ENCODE results near the gene EDDM3A. TPM values are rescaled to one million over a fixed set of nuclear protein-coding genes. Genes with fewer than 3 reads are reported as not detected.

EDDM3A gene
- polyA plus RNA-seq, 2 of the 4 experiments (the other 2 are of a cell fraction) = not detected

GRCh38 chr14:20726531-20726930 lies 19.2 kb upstream of the EDDM3A start (continued):
- TF ChIP-seq ESRRA (IDR thresholded peaks at IDR 0.05; ENCODE audit: borderline replicate concordance, low read length) = no peak

- DNase-seq (ENCODE audit: low read depth in 1 of 2, low spot score in 1 of 2) = no peak
- H3K4me3 ChIP-seq = no peak overlapping the region
- WGBS (ENCODE audit: missing lambda C conversion rate) = 13% methylated on average over 6 of the region's 6 CpGs
- no peaks in the 10 kb centered on the region for H3K9me3 ChIP-seq
- FAIRE-seq = no peak
- CTCF ChIA-PET = interaction anchor here (0.7 to 2.7 kb wide), 4 partner anchors 13 to 143 kb away, joined by 3 to 8 read pairs (median 4); no protein-coding TSS in a partner anchor
- no peaks in the 10 kb centered on the region for H3K4me1 ChIP-seq
- POLR2A ChIA-PET = no interaction called here
- TF ChIP-seq MYC (IDR thresholded peaks at IDR 0.05; ENCODE audit: borderline replicate concordance, low read length) (no peak), USF2 (IDR thresholded peaks at IDR 0.05) (no peak), SREBF2 (IDR thresholded peaks at IDR 0.05) (no peak), ZNF302 (CRISPR knock-in tag; IDR thresholded peaks at IDR 0.05) (no peak), NR3C1 (IDR thresholded peaks at IDR 0.05) (no peak), CBX2 (IDR thresholded peaks at IDR 0.05; ENCODE audit: borderline replicate concordance, low read depth) (no peak), RFX5 (IDR thresholded peaks at IDR 0.05) (no peak), POLR2AphosphoS2 (conservative IDR thresholded peaks at IDR 0.05; ENCODE audit: low read length) (no peak), EHF (CRISPR knock-in tag; IDR thresholded peaks at IDR 0.05) (no peak), HOXB13 (CRISPR knock-in tag; IDR thresholded peaks at IDR 0.05; ENCODE audit: low read depth) (no peak), ATOH8 (CRISPR knock-in tag; IDR thresholded peaks at IDR 0.05; ENCODE audit: low read depth) (no peak), RAD21 (conservative IDR thresholded peaks at IDR 0.05 in 1 of 2, IDR thresholded peaks at IDR 0.05 in 1 of 2) (no peak), RCOR1 (IDR thresholded peaks at IDR 0.05; ENCODE audit: low read depth, low read length) (no peak), ZFP36 (IDR thresholded peaks at IDR 0.05; ENCODE audit: borderline replicate concordance, partially characterized antibody) (no peak)
- TF ChIP-seq, protein P1, sequence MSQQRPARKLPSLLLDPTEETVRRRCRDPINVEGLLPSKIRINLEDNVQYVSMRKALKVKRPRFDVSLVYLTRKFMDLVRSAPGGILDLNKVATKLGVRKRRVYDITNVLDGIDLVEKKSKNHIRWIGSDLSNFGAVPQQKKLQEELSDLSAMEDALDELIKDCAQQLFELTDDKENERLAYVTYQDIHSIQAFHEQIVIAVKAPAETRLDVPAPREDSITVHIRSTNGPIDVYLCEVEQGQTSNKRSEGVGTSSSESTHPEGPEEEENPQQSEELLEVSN (IDR thresholded peaks at IDR 0.05; ENCODE audit: borderline replicate concordance, low read depth) = no peak
- no peak for ATAC-seq
- H3K4me2 ChIP-seq = no peak overlapping the region
- no peak overlapping the region for H3K27ac ChIP-seq
These were observed 14.8 kb upstream of the EDDM3A start for GRCh38 chr14:20730891-20731290.

DNA sequence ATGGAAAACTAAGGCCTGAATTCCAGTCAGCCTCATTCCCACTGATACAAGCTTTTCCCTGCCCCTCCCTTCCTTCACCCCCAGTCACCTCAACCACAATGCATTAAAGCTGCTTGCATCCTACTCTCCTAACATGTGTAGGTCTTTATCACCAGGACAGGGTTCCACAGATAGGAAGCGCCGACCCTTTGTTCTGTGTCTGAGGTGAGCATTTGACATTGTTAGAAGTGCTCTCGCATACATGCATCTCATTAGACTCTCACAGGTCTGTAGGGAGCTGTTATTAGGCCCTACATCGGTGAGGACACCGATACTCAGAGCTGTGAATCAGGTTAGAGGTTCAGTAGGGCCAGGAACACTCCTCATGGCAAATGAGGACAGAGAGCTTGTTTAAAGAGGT lies 13.2 kb upstream of the EDDM3A start:
- no peak overlapping the region for H3K4me3 ChIP-seq
- H3K4me1 ChIP-seq = no peaks in the 10 kb centered on the region
- ATAC-seq (no peak), FAIRE-seq (no peak), DNase-seq (ENCODE audit: low read depth in 1 of 2, low spot score in 1 of 2) (no peak)
- POLR2A ChIA-PET = no interaction called here
- no peak for TF ChIP-seq HOXB13 (CRISPR knock-in tag; IDR thresholded peaks at IDR 0.05; ENCODE audit: low read depth)
- TF ChIP-seq TP53 (CRISPR knock-in tag; IDR thresholded peaks at IDR 0.05) = no peak
- no peak for TF ChIP-seq SMC3 (IDR thresholded peaks at IDR 0.05)
- TF ChIP-seq RCOR1 (IDR thresholded peaks at IDR 0.05; ENCODE audit: low read depth, low read length) = no peak
- no peak for TF ChIP-seq RFX5 (IDR thresholded peaks at IDR 0.05)
- TF ChIP-seq ZFP36 (IDR thresholded peaks at IDR 0.05; ENCODE audit: borderline replicate concordance, partially characterized antibody) = no peak
- no peak for TF ChIP-seq KDM5A (IDR thresholded peaks at IDR 0.05)
- no peak for TF ChIP-seq TFCP2L1 (CRISPR knock-in tag; IDR thresholded peaks at IDR 0.05)
- no peak for TF ChIP-seq ESRRA (IDR thresholded peaks at IDR 0.05; ENCODE audit: borderline replicate concordance, low read length)
- no peak for TF ChIP-seq KDM1A (IDR thresholded peaks at IDR 0.05; ENCODE audit: low read depth)
- TF ChIP-seq HOXB5 (CRISPR knock-in tag; IDR thresholded peaks at IDR 0.05) = no peak
- TF ChIP-seq MAFK (IDR thresholded peaks at IDR 0.05; ENCODE audit: partially characterized antibody) = no peak
- TF ChIP-seq, protein P1 (IDR thresholded peaks at IDR 0.05; ENCODE audit: borderline replicate concordance, low read depth) = no peak
- no peak for TF ChIP-seq FOSL2 (IDR thresholded peaks at IDR 0.05)
- no peak for TF ChIP-seq FOSL2 (CRISPR knock-in tag; IDR thresholded peaks at IDR 0.05)
- no peak for TF ChIP-seq SREBF2 (IDR thresholded peaks at IDR 0.05)
- 91% methylated on average over 5 of the region's 5 CpGs for WGBS (ENCODE audit: missing lambda C conversion rate)
- no peaks in the 10 kb centered on the region for H3K9me3 ChIP-seq
- H3K4me2 ChIP-seq = no peak overlapping the region
- no peak overlapping the region for H3K27ac ChIP-seq
- CTCF ChIA-PET = interaction anchor here (1.1 to 2.7 kb wide), 2 partner anchors 23 to 125 kb away, joined by 3 to 8 read pairs; no protein-coding TSS in a partner anchor

Data from A549 (cell line).